GM12878 (cell line): ENCODE measurements around the gene DLAT. TPM values are rescaled to one million over a fixed set of nuclear protein-coding genes. Genes with fewer than 3 reads are reported as not detected.

ENCODE experiments used
- ATAC-seq: fragments of 200-7000 bp; cut with Tn5 transposase; 3 replicates; pipeline ENCODE4 v1.9.1; 2020; ENCODE audit warnings: mild to moderate bottlenecking, moderate library complexity
- BruUV-seq: library from RNA; stranded (reverse); fragments of 400-500 nt; replicated peaks from 2 replicates; lab custom pipeline; 2021; lab: Mats Ljungman, UMichigan
- CTCF ChIA-PET: fragments of 300-600 bp; sonication (Branson Sonifier 250); formaldehyde crosslinking; extraction: SDS; loops from one replicate; lab custom pipeline; 2021; ENCODE audit warnings: inconsistent platforms; lab: Yijun Ruan, JAX
- POLR2A ChIA-PET: fragments of 350-600 bp; formaldehyde crosslinking; extraction: SDS; loops from one replicate; lab custom pipeline; 2021; ENCODE audit warnings: inconsistent platforms; lab: Charles Lee
- RAD21 ChIA-PET: fragments of 300-600 bp; sonication (Branson Sonifier 250); formaldehyde crosslinking; loops from one replicate; lab custom pipeline; 2023; ENCODE audit warnings: antibody characterized with exemption; ENCODE audit not compliant: unreplicated experiment; lab: Charles Lee
- SMC1A ChIA-PET: fragments of 300-600 bp; sonication (Branson Sonifier 250); formaldehyde crosslinking; loops from one replicate; lab custom pipeline; 2023; ENCODE audit not compliant: unreplicated experiment, uncharacterized antibody; lab: Charles Lee
- DNase-seq: peaks from one replicate; pipeline ENCODE4 v3.0.0-alpha.2; 2011; ENCODE audit warnings: low read depth, low spot score
- FAIRE-seq: peaks from 3 replicates; lab custom pipeline; 2011; peaks lifted over from hg19 to GRCh38; lab: Jason Lieb, UNC
- H2AFZ ChIP-seq: 2 replicates; pipeline ENCODE4 v1.6.0; 2011; ENCODE audit warnings: low read depth, low read length, control low read depth; ENCODE audit not compliant: control insufficient read depth
- H3K27ac ChIP-seq: 2 replicates; pipeline ENCODE4 v1.5.1; 2011; ENCODE audit warnings: control low read depth; ENCODE audit not compliant: control insufficient read depth, insufficient read depth
- H3K27me3 ChIP-seq, 2 experiments: replicated peaks in 1 of 2; 2 replicates each; pipeline versions ENCODE4 v1.6.0 to v1.6.1; 2011; ENCODE audit warnings: low read length in 1 of 2; ENCODE audit not compliant: control insufficient read depth in 2 of 2, insufficient read depth in 2 of 2
- H3K36me3 ChIP-seq, 2 experiments: 2 replicates each; pipeline ENCODE4 v1.5.1; 2011; ENCODE audit warnings: low read length in 1 of 2; ENCODE audit not compliant: control insufficient read depth in 2 of 2, insufficient read depth in 2 of 2
- H3K4me1 ChIP-seq: 2 replicates; pipeline ENCODE4 v1.6.1; 2011; ENCODE audit warnings: mild to moderate bottlenecking, low read length, moderate library complexity, mixed read lengths; ENCODE audit not compliant: control insufficient read depth, insufficient read depth
- H3K4me2 ChIP-seq: 2 replicates; pipeline ENCODE4 v1.6.0; 2011; ENCODE audit warnings: control low read depth; ENCODE audit not compliant: control insufficient read depth, insufficient read depth
- H3K4me3 ChIP-seq: fragments of 200-600 bp; sonication (generic); 2 replicates; pipeline ENCODE4 v1.5.1; 2016
- H3K79me2 ChIP-seq: 2 replicates; pipeline ENCODE4 v1.6.0; 2011; ENCODE audit warnings: low read length; ENCODE audit not compliant: control insufficient read depth, insufficient read depth
- H3K9ac ChIP-seq: 2 replicates; pipeline ENCODE4 v1.8.0; 2011; ENCODE audit warnings: low read length, control low read depth, mixed read lengths; ENCODE audit not compliant: control insufficient read depth, insufficient read depth
- H3K9me3 ChIP-seq: replicated peaks from 3 replicates; pipeline ENCODE4 v1.5.1; 2011; ENCODE audit warnings: mild to moderate bottlenecking, low read length; ENCODE audit not compliant: control insufficient read depth, insufficient read depth
- H4K20me1 ChIP-seq: 2 replicates; pipeline ENCODE4 v1.6.0; 2011; ENCODE audit not compliant: control insufficient read depth, insufficient read depth
- CBX3 ChIP-seq: fragments of 200-600 bp; sonication (generic); IDR thresholded peaks from 2 replicates; pipeline ENCODE4 v1.6.1; 2016; ENCODE audit warnings: low read depth, borderline replicate concordance
- CEBPZ ChIP-seq: fragments of 150-350 bp; IDR thresholded peaks from 2 replicates; pipeline ENCODE4 v1.6.1; 2016; ENCODE audit warnings: low read depth, low read length
- CREB1 ChIP-seq: IDR thresholded peaks from 2 replicates; pipeline ENCODE4 v1.6.1; 2012; ENCODE audit warnings: low read depth, mild to moderate bottlenecking, inconsistent platforms
- EP300 ChIP-seq, 2 experiments: fragments of 150-350 bp in 1 of 2; IDR thresholded peaks; 2 replicates each; pipeline ENCODE4 v1.6.1; 2011 to 2012; ENCODE audit warnings: low read depth in 2 of 2, low read length in 2 of 2, borderline replicate concordance in 1 of 2, improper control_type of control experiment in 1 of 2, inconsistent platforms in 1 of 2; ENCODE audit not compliant: control insufficient read depth in 1 of 2
- FOS ChIP-seq: IDR thresholded peaks from 3 replicates; pipeline ENCODE4 v1.6.1; 2011; ENCODE audit warnings: borderline replicate concordance; ENCODE audit not compliant: insufficient read length; ENCODE audit errors: extremely low read depth
- RAD21 ChIP-seq: IDR thresholded peaks from 2 replicates; pipeline ENCODE4 v1.6.1; 2011; ENCODE audit warnings: mild to moderate bottlenecking, low read depth, low read length, moderate library complexity; ENCODE audit not compliant: insufficient read depth
- RCOR1 ChIP-seq: conservative IDR thresholded peaks from 2 replicates; pipeline ENCODE4 v1.6.1; 2012; ENCODE audit warnings: low read depth, low read length, improper control_type of control experiment
- TCF3 ChIP-seq: IDR thresholded peaks from 2 replicates; pipeline ENCODE4 v1.6.1; 2012; ENCODE audit warnings: low read depth, mild to moderate bottlenecking, low read length, borderline replicate concordance; ENCODE audit not compliant: insufficient read depth
- ZBED1 ChIP-seq: IDR thresholded peaks from 2 replicates; pipeline ENCODE4 v1.6.1; 2016; ENCODE audit warnings: borderline replicate concordance
- ZNF207 ChIP-seq: fragments of 450-650 bp; IDR thresholded peaks from 2 replicates; pipeline ENCODE4 v1.6.1; 2014; ENCODE audit warnings: antibody characterized with exemption, mild to moderate bottlenecking, borderline replicate concordance
- ZNF592 ChIP-seq: fragments of 450-650 bp; IDR thresholded peaks from 2 replicates; pipeline ENCODE4 v1.6.1; 2017; ENCODE audit warnings: mild to moderate bottlenecking, moderate library complexity
- WGBS: methylation state at CpG from one replicate; pipeline ENCODE4 v1.1.6; 2016; ENCODE audit warnings: low lambda C conversion rate; ENCODE audit not compliant: insufficient replicate concordance, insufficient coverage; ENCODE audit errors: missing lambda C conversion rate; 5-methylcytosine and 5-hydroxymethylcytosine counted together
- in situ Hi-C: fragments of 300-500 bp; cut with MboI; formaldehyde crosslinking; loops from 9 replicates; pipeline ENCODE4 v1.14.3; 2018; ENCODE audit warnings: mixed read lengths
- intact Hi-C: fragments of 100-400 bp; cut with micrococcal nuclease; formaldehyde crosslinking; loops from one replicate; pipeline ENCODE4 v1.14.2; 2022; ENCODE audit not compliant: unreplicated experiment
- polyA plus RNA-seq, 11 experiments: library from polyadenylated mRNA; depleted of rRNA in 4 of 11; unstranded in 6 of 11; stranded (reverse) in 5 of 11; fragments of >200 nt; fragmentation: Nextera tagmentation in 4 of 11; fragmentation: Illumina TruSeq in 1 of 11; extraction: Ambion mirVana in 4 of 11; extraction: Trizol in 1 of 11; gene quantifications; 1 replicate in 1 of 11; 2 replicates in 10 of 11; pipeline versions ENCODE4 v1.2.1 to v1.2.3, GENCODE V29; 2011 to 2016; ENCODE audit warnings: inconsistent platforms in 2 of 11, missing spikeins in 2 of 11, low read depth in 1 of 11
- total RNA-seq, 4 experiments: library from RNA; depleted of rRNA in 3 of 4; stranded (reverse); fragments of >200 nt in 3 of 4; fragmentation: Illumina TruSeq in 1 of 4; extraction: Trizol in 1 of 4; gene quantifications; 2 replicates each; pipeline versions ENCODE4 v1.2.1 to v1.2.3, GENCODE V29; 2013 to 2021

Gene DLAT
- total and polyA plus RNA-seq, 10 of the 15 experiments (the other 5 are each of a cell fraction or from before 2014, with no cell fraction given): 16.5 to 79.9 (median 43.8) TPM

- no peak for TF ChIP-seq ZNF592
- no peak for TF ChIP-seq ZBED1
- TF ChIP-seq EP300 (IDR thresholded peaks at IDR 0.05; ENCODE audit: borderline replicate concordance in 1 of 2, control insufficient read depth in 1 of 2, low read depth in 2 of 2, low read length in 2 of 2): no peak
- TF ChIP-seq, all 136 proteins: peak for 0
Measured at GRCh38 chr11:111992206-111992855, 32.9 kb upstream of the DLAT start (continued).

GRCh38 chr11:111996129-111996528, 29.1 kb upstream of the DLAT start:
- H4K20me1 ChIP-seq: no peaks in the 10 kb centered on the region
- ChIA-PET SMC1A (interaction anchor here (1.1 to 1.3 kb wide), 2 partner anchors 14 to 51 kb away, joined by 4 to 5 read pairs; no protein-coding TSS in a partner anchor), CTCF (interaction anchor here (1.2 to 3.3 kb wide), 3 partner anchors 10 to 66 kb away, joined by 3 to 23 read pairs (median 8); no protein-coding TSS in a partner anchor), RAD21 (interaction anchor here (1.8 kb wide), 1 partner anchor 14 kb away, joined by 7 read pairs; no protein-coding TSS in a partner anchor), POLR2A (interaction anchor here (0.7 kb wide), 1 partner anchor 777 kb away, joined by 3 read pairs; no protein-coding TSS in a partner anchor)
- ATAC-seq (no peak), DNase-seq (no peak), FAIRE-seq (no peak)
- WGBS: 71% methylated on average over 3 of the region's 3 CpGs
- no peaks in the 10 kb centered on the region for H3K27me3 ChIP-seq
- no peak overlapping the region for H3K27ac ChIP-seq
- no peaks in the 10 kb centered on the region for H3K79me2 ChIP-seq
- H3K4me1 ChIP-seq: no peaks in the 10 kb centered on the region
- no peaks in the 10 kb centered on the region for H3K36me3 ChIP-seq
- intact Hi-C loops: no loop called here
- no peak overlapping the region for H2AFZ ChIP-seq
- no TSS peak for BruUV-seq
- no peak overlapping the region for H3K9ac ChIP-seq
- H3K9me3 ChIP-seq: no peaks in the 10 kb centered on the region
- H3K4me2 ChIP-seq: no peak overlapping the region
- H3K4me3 ChIP-seq: no peak overlapping the region
- in situ Hi-C loops: no loop called here
- no peak for TF ChIP-seq RAD21
- TF ChIP-seq TCF3: no peak
- no peak for TF ChIP-seq FOS
- no peak for TF ChIP-seq CREB1
- TF ChIP-seq CEBPZ: no peak
- no peak for TF ChIP-seq ZNF207
- TF ChIP-seq CBX3: no peak
- no peak for TF ChIP-seq RCOR1
